NCI-H524 treated with DMSO at 0.1 percent for 48 hours (cell line): ENCODE data around the gene ZNRF3.

ENCODE experiments used
- DNase-seq: peaks from one replicate; lab custom pipeline; 2025; lab: John Stamatoyannopoulos, UW

ZNRF3 gene

DNA sequence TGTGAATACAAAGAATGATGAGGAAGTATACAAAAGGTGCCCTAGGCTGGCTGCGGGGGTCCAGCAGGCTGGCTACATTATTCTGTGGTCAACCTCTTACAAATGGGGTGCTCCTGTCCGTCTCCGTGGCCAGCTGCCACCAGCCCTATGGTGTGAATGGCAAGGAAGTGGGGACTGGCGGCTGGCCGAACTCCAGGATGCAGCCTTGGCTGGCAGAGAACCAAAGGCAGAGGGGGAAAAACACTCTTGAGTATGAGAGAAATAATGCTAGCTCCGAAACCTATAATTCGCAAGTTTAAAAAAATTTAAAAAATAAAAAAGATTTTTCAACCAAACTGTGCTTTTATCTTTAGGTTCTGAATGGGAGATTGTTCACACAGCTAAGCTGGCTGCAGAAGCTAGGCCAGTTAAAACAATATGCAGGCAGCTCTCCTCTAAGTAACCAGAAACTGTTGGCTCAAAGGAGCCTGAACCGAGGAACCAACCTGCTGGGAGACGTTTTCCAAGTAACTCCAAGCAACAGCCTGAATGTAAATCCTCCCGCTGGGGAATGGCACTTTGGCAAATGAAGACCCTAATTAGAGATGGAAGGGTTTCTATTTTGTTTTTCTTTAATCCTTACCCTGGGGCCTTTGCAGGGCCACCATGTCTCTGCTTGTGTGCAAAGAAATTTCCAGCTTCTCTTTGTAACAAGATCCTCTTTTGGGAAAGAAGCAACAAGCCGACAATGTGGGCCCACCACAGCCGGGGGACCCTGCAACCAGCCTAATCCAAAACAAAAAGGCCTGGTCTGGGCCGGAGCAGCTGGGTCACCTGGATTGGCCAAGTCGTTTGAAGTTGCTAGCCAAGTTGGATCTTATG, 128.1 kb downstream of the ZNRF3 start:
- no peak for DNase-seq

DNA sequence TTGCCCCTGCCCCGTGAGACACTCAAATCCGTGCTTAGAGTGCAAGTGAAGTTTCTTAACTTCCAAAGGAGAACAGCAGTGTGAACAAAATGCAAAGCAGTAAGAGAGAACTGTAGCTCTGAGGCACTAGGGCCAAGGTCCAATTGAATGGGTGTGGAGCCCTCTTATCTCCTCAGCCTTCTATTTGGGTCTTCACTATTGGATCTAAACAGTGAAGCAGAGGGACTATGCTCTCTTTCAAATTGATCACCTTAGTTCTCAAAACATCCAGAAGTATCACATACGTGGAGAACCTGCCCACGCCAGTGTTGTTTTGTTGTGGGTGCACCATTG, 128.7 kb downstream of the ZNRF3 start:
- no peak for DNase-seq

DNA sequence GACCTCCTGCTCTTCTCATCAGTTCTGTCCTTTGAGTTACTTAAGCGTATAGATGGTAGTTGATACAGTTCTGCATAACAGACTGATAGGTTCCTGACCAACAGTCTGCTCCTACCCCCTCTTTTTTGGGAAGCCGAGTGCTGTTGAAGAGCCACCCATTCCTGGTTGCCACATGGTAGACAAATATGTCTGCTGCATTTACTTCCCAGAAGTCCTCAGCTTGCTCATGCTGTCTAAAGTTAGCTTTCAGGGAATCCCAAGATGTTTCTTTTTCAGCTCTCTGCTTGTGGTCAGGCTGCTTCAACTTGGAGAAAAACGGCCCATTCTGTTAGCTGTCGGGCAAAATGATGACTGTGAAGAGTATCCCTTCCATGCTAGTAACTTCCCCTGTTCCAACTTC, 129.6 kb downstream of the ZNRF3 start:
- DNase-seq = no peak

DNA sequence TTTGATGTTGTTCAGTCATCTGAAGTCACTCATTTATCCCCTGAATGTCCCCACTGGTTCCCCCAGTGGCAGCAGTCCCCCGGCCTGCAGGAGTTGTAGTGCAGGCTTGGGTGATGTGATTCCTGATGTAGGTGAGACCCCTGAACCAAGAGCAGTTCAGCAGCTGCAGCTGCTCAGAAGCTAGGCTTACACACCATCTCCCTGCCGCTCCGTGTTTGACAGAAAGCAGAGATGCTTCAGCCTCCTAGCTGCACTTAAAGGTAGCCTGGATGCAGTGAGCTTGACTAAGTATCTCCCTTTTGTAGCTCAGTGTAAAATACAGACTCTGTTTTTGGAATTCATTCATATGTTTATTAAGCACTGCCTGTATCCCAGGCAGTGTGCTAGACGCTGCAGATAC, 130.9 kb downstream of the ZNRF3 start:
- DNase-seq = no peak

DNA sequence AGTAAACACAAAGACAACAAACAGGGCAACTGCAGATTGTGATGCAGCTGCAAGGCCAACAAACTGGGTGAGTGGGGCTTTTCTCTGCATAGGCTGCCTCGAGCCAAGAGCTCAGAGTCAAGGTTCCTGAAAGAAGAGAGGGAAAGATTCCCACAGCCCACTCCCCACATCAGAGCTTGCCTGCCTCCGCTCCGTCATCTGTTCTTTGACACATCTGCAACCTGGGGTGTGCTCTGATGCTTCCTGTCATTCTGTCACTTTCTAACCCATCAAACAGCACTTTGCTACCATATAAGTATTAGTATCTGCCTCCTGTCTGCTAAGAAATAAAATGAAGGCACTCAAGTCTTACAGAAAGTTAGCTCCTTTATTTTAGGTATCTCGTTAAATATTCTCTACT, 131.4 kb downstream of the ZNRF3 start:
- DNase-seq = no peak

DNA sequence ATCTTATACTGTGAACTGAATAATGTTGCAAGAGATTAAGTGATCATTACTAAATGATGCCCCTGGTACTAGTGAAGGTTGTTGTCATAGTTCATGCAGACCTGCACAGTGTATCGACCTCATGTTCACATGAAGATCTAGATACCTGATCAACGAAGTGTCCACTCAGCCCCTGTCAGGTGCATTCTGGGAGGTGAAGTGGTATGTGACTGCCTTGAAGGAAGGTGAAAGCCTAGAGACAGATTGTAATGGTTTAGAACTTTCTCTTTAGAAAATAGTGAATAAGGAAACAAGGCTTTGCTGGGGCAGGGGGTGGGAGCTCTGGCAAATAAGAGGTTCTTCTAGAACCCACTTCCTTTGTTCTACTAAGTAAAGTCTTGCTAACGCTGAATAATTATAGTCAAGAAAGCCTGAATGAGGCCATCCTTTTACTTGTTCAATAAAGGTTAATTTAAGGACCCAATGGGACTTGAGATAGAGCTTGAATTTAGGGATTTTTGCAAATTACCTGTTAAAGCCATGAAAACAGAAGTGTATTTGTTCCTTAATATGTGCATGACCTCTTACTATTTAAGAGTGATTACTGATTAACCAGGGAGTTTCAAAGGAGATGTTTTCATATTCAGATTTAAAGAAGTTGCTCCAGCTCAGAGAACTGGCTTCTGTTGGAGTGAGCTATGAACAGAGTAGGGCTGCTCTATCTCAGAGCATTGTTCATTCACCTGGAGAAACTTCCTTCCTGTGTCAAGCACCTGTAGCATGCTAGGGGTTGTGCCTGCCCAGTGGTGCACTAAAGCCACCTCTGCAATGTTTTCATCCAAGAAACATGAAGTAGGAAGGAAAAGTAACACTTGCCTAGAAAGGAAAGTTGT, 132.9 kb downstream of the ZNRF3 start:
- no peak for DNase-seq

DNA sequence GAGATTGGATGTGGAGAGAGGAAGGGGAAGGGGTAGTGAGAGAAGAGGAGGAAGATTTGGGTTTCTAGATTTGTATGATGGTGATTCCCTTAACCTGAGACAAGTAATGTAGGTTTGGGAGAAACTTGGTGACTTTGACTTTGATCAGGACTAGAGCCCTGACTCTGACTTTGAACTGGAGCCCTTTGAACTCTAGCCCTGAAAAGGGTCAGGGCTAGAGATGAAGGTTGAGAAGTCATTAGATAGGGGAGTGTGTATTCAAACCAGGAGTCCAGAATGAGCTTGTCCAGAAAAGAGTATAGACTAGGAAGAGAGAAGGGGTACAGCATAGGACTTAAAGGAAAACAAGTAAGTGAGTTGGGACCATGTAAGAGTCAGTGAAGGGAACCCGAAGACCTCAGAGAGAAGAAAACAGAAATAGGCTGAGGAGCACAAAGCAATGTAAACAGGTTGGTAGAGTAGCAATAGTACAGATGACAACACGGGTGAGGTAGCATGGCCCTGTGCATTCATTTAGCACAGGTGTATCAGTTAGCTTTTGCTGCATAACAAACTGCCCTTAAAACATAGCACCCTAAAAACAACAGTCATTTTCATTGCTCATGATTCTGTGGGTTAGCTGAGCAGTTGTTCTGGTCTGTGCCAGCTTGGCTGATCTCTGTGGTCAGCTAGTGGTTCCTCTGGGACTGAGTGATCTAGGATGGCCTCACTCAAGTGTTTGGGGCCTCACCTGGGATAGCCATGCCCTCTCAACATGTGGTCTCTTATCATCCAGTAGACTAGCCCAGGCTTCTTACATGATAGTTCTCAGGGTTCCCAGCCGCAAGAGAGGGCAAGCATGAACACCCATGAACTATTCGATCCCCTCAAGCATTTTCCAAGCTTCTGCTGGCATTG, 135.2 kb downstream of the ZNRF3 start:
- DNase-seq = no peak

DNA sequence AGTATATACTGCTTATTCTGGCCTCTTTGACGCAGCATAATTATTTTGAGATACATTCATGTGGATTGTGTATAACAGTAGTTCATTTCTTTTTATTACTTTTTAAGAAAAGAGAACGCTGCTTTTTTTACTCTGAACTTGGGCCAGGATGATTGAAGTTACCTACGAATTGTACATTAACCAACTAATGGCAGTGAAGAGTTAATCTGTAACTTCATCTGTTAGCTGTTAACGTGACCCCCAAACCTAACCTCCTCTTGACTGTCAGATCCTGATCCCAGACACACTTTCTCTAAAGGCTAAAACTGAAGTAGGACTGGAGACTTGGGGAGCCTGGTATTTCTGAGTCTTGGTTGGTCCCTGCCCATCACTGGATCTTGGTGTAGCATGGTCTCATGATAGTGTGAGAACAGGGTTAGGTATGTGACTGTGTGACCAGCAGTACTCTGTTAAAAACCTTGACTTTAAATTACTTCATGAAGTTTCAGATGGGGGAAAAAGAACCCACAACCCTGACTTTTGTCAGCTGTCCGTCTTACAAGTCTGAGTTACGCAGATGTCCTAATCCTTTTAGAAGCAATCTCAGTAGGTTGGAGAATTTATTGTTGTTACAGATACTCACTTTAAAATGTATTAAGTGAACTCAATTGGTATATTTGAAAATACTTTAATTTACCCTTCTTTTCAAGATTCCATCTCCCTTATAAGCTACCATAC, 138.9 kb downstream of the ZNRF3 start:
- DNase-seq = no peak

DNA sequence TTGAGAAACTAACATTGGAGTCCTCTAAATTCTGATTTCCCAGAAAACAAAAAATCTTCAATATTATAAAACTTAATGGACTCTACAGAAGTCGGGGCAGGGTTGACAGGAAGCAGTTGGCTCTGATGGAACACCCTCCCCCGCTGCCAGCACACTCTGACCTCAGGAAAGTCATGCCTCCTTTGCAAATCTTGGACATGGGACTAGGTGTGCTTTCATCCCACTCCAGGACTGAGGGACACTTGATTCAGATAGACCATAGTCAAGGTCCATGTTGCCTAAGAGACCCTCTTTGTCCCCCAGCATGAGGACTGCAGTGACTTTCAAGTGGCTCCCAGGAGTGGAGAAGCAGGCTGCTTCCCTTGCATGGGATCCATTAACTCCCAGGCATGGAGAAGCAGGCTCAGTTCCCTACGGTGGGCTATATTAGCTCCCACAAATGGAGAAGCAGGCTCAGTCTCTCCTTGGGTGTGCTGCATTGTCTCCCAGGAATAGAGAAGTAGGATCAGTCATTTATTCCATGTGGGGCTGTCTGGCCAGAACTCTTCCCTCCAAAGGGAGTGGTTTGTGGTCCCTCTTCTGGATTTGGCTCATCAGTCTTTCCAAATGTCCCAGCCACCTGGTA, 139.9 kb downstream of the ZNRF3 start:
- DNase-seq = no peak

DNA sequence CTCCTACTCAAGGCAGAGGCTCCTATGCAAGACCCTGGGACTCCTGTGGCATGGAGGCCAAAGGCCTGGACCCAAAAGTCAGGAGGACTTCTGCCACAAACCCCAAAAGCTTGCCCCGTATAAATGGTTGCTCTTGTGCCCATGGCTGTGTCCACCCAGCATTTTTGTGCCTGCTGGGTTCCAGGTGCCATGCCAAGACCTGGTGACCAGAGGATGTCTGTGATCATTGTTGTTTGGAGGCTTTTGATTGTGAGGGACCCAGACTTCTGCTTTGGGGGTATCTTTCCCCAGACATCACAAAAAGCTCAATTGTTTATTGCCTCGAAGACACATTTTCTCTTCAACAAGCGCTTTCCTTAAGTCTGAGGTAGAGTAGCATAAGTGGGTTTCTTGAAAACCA, 143.2 kb downstream of the ZNRF3 start:
- DNase-seq = no peak

DNA sequence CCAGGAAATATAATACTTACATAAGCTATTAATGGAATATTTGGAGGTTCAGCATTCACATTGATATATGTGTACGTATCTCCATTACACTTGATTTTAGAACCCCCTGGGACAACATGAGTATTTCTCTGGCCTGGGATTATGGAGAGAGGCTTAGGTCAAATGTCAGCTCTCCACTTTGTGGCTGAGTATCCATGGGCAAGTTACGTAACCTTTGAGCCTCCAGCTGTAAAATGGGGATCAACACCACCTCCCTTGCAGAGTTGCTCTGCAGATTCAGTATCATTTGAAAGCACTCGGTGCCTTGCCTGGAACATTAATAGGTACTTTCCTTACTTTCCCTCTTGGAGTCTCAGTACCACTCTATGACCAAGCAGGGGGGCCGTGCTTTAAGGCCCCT, 145.1 kb downstream of the ZNRF3 start:
- no peak for DNase-seq

DNA sequence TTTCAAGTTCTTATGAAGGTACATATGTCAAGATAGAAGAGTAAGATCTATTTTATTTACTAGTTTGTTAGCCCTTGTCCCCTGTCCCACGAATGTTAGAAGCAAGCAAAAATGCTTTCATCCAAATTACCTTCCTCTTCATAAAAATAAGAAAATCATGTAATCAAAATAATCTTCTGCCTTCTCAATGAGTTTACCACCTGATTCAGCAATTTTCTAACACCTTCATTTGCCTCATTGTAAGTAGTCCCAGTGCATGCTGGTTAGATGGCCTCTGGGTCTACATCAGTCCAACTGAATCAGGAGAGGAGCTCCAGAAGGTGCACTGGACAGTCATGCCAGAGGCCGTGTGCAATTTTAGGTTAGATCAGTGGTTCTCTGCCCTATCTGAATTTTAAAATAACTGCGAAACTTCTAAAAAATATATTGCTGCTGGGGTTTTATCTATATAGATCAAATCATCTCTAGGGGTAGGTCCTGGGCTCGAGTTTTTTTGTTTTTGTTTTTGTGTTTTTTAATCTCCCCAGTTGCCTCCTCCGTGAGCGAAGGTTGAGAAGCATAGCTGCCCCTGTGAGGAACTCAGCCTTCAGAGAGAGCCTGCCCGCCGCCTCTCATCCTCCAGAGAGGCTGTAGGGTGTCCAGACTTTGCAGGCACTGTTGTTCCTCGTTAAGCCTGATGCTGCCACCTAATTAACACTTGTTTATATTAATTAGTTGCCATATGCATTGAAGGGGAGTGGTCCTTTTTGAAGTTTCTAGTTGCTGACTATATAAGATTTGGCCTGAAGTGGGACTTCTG, 146.0 kb downstream of the ZNRF3 start:
- no peak for DNase-seq

DNA sequence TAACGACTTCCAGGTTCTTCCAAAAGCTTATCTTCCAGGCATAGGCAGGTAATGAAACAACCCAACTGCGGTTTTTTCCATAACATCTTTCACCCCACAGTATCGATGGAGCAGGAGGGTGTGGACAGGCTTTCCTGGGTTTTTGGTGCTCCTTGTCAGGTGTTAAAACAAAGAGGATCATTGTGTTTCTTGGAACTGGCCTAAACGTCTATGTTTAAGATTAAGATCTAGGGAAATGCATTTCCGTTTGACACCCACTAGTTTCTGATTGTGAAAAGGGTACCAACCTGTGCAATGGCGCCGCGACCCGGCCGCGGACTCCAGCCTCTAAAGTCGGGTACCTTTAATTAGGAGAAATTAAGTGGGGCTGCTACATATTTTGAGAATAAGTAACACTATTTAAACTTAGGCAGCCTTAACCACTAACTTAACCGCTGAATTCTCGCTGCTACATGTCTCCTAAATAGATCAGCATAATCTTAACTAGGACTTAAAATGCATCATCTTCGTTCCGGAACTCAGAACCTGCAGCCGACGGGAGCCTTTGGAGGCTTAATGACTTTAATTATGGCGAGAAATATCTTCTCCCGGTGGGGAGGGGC, 146.7 kb downstream of the ZNRF3 start:
- no peak for DNase-seq

DNA sequence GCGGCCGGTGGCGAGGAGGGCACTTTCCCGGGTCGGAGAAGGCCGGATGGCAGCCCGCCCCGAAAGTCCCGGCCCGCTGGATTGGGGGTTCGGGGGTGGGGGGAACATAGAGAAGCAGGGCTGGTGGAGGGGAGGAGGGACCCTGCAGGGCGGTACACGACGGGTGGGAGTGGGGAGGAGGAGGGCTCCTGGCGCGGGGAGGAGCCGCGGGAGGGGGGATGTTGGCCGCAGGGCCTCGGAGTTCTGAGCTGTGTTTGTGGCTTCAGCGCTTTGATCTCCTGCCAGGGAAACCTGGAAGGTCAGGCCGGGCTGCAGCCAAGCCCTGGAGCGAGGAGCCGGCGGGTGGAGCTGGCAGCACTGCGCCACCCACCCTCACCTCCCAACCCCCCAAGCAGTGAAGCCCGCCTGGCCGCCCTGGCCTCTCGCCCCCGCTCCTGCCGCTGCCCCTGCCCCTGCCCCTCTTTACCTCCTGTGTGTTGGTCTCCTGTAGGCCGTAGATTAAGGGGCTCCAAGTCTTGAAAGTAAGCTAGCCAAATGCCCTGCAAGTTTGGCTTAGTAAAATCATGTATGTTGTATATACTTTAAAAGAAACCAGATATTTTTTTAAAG, 147.3 kb downstream of the ZNRF3 start:
- DNase-seq = no peak

DNA sequence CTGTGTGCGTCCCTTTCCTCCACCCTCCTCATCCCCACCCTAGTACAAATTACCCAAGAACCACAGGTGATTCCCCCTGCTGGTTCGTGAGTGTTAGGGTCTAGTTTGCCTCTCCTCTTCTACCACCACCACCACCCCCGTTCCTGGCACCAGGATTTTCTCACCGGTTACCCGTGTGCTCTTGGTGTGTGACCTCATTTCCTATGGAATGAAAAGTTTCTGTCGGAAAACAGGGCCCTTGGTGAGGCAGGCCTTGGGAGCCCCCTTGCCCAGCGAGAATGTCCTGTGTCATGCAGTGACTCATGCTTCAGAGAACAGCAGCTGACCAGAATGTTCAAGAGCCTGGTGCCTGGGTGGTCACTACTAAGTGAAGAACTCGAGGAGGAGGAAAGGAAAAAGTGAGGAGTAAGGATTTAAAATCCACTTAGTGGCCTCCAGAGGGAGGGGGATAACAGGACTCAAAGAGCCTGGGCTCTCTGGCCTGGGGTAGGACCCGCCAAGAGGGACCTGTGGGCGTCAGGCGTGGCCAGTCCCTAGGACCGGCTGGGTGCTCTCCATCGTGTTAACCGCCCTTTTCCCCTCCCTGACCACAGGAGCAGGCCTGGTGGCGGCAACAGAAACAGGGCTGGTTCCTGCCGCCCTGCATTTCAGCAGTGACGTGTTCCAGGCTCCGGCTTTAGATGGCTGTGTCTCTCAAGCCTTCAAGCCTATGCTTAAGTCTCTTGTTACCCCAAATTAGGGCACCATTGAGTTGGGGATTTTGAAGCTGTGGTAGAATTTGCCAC, 148.0 kb downstream of the ZNRF3 start:
- DNase-seq = no peak

DNA sequence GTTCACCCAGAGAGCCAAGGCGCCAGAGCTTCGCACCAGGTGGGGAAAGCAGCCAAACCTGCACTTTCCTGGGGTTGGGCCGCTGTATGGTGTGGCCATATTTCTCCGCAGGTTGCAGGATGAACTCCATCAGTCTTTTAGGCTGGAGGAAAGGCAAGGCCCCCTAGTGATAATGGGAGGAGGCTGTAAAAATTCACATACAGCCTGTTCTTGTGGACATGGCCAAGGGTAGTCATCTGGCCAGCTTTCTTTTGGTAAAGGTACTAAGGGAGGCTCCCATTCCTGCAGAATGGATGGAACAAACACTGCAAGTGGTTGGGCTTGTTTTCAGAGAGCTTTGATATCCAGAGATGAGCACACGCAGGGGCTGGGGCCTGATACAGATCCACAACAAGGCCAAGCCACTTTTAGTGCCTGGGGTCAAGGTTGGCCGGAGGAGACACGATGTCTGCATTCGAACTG, 148.7 kb downstream of the ZNRF3 start:
- DNase-seq = no peak

DNA sequence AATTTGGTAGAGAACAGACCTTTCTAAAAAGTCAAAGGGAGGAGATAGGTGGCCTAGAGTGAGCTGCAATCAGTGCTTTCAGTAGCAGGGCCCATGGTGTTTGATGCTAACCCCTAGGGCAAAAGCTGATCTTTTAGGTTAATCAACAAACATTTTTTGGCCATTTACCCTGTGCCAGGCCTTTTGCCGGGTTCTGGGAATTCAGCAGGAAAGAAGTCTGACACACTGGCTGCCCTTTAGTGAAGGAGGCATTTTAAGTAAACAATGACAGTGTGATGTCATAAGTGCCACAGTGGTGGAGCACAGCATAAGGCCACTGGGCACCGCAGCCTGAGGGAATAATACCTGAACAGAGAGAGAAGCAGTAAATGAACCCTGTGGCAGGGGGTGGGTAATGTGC, 149.2 kb downstream of the ZNRF3 start:
- DNase-seq = no peak

DNA sequence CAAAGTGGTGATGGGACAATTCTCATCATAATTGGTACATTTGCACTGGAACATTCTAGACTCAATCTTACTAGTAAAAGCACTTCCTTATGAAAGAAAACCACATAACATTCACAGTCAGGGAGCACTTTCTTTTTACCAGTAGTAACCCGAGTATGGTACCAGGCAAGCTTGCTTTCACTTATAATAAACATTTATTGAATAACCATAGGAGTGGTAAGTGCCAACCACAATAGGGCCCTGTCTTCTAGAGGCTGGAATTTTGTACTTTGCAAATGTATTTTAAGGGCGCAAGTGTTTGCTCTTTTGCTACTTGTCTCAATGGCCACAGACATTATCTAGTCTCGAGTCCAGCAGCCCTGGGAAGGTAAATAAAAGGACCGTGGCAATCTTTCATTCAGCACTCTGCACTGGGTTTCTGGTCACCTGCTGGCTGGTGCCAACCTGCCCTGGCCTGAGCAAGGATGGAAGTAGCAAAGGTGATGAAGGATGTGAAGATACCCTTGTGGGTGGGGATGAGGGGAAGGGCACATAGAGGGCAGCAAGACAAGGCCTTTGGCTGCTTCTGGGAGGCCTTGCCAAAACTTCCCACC, 154.1 kb downstream of the ZNRF3 start:
- no peak for DNase-seq
